BJ (cell line): ENCODE results near the gene C15orf62. TPM values are rescaled to one million over a fixed set of nuclear protein-coding genes. Genes with fewer than 3 reads are reported as not detected.

Experiments used
- CTCF ChIA-PET: fragments of 350-600 bp; formaldehyde crosslinking; extraction: SDS; loops from one replicate; lab custom pipeline; 2021; ENCODE audit warnings: antibody characterized with exemption, inconsistent platforms; lab: Yijun Ruan, JAX
- POLR2A ChIA-PET: fragments of 300-600 bp; sonication (Branson Sonifier 250); formaldehyde crosslinking; extraction: SDS; loops from one replicate; lab custom pipeline; 2021; ENCODE audit warnings: antibody characterized with exemption; lab: Charles Lee
- DNase-seq: peaks from one replicate; pipeline ENCODE4 v3.0.0-alpha.2; 2011; ENCODE audit warnings: low read depth
- H3K27me3 ChIP-seq: 2 replicates; pipeline ENCODE4 v1.6.0; 2011; ENCODE audit warnings: low read length; ENCODE audit not compliant: control insufficient read depth, insufficient read depth
- H3K36me3 ChIP-seq: 2 replicates; pipeline ENCODE4 v1.5.1; 2011; ENCODE audit warnings: low read length; ENCODE audit not compliant: control insufficient read depth, insufficient read depth
- H3K4me3 ChIP-seq: 2 replicates; pipeline ENCODE4 v1.5.1; 2011; ENCODE audit warnings: low read depth, mild to moderate bottlenecking, control low read depth, low read length
- polyA plus RNA-seq: library from polyadenylated mRNA; depleted of rRNA; stranded (reverse); fragments of >200 nt; gene quantifications from 2 replicates; pipeline ENCODE4 v1.2.3, GENCODE V29; 2011
- TF ChIP-seq, protein P1 (sequence below): IDR thresholded peaks from 2 replicates; pipeline ENCODE4 v1.5.1; 2011; ENCODE audit warnings: low read depth, mild to moderate bottlenecking, control low read depth, inconsistent platforms, low read length, moderate library complexity; ENCODE audit not compliant: insufficient read depth

Gene C15orf62
- polyA plus RNA-seq, 1 experiment, result 0.04 TPM

DNA sequence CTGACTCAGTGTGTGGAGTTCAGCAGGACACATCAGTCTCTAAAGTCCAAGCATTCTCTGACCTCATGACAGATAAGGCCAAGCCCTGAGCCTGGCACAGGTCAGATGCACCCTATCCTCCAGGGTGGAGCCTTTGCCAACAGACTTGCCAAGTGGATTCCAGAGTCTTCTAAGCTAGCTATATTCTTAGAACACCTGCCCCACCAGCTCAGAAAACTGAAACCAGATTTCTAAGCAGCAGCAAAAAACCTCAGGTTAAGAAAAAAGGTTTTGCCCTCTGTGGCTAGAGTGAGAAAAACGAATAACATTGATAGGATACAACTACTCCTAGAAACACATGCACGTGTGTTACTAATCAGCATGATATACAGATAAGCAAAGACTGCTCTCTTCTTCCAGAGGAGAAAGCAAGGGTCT lies 26.3 kb upstream of the C15orf62 start:
- TF ChIP-seq, protein P1, sequence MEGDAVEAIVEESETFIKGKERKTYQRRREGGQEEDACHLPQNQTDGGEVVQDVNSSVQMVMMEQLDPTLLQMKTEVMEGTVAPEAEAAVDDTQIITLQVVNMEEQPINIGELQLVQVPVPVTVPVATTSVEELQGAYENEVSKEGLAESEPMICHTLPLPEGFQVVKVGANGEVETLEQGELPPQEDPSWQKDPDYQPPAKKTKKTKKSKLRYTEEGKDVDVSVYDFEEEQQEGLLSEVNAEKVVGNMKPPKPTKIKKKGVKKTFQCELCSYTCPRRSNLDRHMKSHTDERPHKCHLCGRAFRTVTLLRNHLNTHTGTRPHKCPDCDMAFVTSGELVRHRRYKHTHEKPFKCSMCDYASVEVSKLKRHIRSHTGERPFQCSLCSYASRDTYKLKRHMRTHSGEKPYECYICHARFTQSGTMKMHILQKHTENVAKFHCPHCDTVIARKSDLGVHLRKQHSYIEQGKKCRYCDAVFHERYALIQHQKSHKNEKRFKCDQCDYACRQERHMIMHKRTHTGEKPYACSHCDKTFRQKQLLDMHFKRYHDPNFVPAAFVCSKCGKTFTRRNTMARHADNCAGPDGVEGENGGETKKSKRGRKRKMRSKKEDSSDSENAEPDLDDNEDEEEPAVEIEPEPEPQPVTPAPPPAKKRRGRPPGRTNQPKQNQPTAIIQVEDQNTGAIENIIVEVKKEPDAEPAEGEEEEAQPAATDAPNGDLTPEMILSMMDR, result no peak
- CTCF ChIA-PET, result interaction anchor here (0.6 to 1.8 kb wide), 5 partner anchors 10 to 151 kb away, joined by 3 to 10 read pairs (median 4); partner anchors contain the start of gene VPS18

DNA sequence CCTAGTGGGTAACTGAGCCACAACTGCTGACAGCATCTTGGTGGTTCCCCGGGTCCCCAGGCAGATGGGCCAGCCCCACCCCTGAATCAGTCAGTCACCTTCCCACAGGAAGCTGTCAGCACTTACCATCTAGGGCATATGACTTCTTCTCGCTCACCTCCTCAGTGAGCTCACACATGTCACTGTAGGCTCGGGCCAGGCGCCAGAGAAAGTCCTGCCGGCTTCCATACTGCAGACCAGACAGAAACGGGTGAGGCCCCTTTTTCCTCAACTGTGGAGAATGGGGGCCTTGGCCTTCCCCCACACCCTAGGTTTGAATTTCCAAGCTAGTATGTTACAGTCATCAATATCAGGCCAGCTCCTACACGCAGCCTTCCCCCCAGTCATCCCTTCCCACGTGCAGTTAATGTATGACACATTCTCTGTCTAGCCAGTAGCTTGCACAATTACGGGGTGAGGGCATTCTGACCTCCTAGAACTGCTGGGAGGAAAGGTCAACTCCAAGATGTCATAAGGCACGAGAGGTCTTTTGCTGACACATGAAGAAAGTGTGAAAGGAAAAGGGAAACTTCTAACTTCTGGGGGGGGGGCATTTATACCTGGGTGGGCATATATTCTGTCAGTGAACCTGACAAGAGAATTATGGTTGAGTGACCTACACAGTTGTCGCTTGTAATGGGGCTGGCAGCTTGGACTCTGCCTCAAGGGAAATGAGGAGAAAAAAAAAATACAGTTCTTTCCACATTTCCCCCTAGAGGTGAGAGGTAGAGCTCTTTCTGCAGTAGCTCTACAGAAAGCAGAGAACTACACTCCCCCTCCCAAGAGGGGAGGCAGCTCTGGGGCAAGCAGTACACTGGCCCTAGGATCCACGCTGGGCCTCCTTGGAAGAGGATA lies 25.6 kb upstream of the C15orf62 start:
- H3K27me3 ChIP-seq, result no peaks in the 10 kb centered on the region
- peaks cover 13% of the 10 kb centered on the region for H3K36me3 ChIP-seq
- TF ChIP-seq, protein P1, result no peak
- H3K4me3 ChIP-seq, result no peak overlapping the region
- CTCF ChIA-PET, result interaction anchor here (0.6 to 2.1 kb wide), 13 partner anchors 9 to 151 kb away, joined by 3 to 10 read pairs (median 3); partner anchors contain the start of gene VPS18
- POLR2A ChIA-PET, result interaction anchor here (0.6 kb wide), 1 partner anchor 155 kb away, joined by 5 read pairs; no protein-coding TSS in a partner anchor
- DNase-seq, result no peak

More for the DNA sequence above, 26.3 kb upstream of the C15orf62 start:
- Histone ChIP-seq H3K27me3 (no peaks in the 10 kb centered on the region), H3K4me3 (no peak overlapping the region), H3K36me3 (peaks cover 13% of the 10 kb centered on the region)
- DNase-seq, result no peak
- POLR2A ChIA-PET, result no interaction called here

GRCh38 chr15:40744815-40745152 lies 25.0 kb upstream of the C15orf62 start:
- H3K4me3 ChIP-seq, result no peak overlapping the region
- peaks cover 9% of the 10 kb centered on the region for H3K36me3 ChIP-seq
- no peaks in the 10 kb centered on the region for H3K27me3 ChIP-seq
- no peak for DNase-seq
- ChIA-PET CTCF (interaction anchor here (0.6 to 2.1 kb wide), 8 partner anchors 12 to 151 kb away, joined by 3 to 10 read pairs (median 4); partner anchors contain the start of gene VPS18), POLR2A (no interaction called here)
- TF ChIP-seq, protein P1, result no peak

DNA sequence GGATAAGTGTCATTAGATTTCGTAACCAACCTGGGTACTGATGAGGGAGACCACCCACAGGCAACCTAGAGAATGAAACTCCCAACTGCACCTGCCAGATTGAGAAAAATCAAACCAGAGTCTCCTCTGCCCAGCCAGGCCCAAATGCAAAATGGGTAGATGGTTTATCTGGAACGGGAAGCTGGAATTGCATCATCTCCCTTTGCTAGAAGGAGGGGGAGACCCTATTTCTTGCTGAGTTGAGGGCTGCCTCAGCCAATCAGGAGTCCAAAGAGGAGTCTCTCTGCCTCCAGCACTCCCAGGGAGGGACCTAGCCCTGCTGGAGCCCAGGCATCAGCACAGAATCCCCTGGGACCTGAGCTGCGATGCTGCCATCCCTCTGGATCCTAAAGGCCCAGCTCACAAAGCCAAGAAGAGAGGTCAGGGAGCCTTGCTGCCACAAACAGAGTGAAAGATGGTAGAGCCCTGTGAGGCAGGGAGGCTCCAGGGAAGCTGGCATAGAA lies 22.8 kb upstream of the C15orf62 start:
- POLR2A ChIA-PET, result no interaction called here
- TF ChIP-seq, protein P1, result no peak
- CTCF ChIA-PET, result interaction anchor here (1.0 to 1.9 kb wide), 4 partner anchors 16 to 157 kb away, joined by 3 to 6 read pairs (median 4); no protein-coding TSS in a partner anchor
- Histone ChIP-seq H3K27me3 (no peaks in the 10 kb centered on the region), H3K4me3 (no peak overlapping the region), H3K36me3 (peaks cover 7% of the 10 kb centered on the region)
- no peak for DNase-seq
